ENCODE measurements around the gene PITRM1. TPM values are rescaled to one million over a fixed set of nuclear protein-coding genes. Genes with fewer than 3 reads are reported as not detected.

Gene PITRM1
- total RNA-seq, 2 donors from 2014 or later: 47.7 to 103 TPM

GRCh38 chr10:3094609-3095036 lies 78.0 kb downstream of the PITRM1 start:
- intact Hi-C loops (cut with DNase I): loop anchor here (2.0 kb wide), 1 partner anchor 50 kb away; no protein-coding TSS in a partner anchor
- WGBS: 77% methylated on average over 5 of the region's 5 CpGs
- TF ChIP-seq POLR2A (IDR thresholded peaks at IDR 0.05): no peak
- Histone ChIP-seq H3K4me1 (replicated peaks) (no peaks in the 10 kb centered on the region), H3K27ac (peak overlapping the region in 1 of 2 donors; percentile 55), H3K9me3 (no peaks in the 10 kb centered on the region), H3K36me3 (no peaks in the 10 kb centered on the region), H3K27me3 (replicated peaks; ENCODE audit: insufficient read depth) (no peaks in the 10 kb centered on the region), H3K4me3 (no peak overlapping the region)
- DNase-seq (ENCODE audit: low spot score): no peak

GRCh38 chr10:3093996-3094395 lies 78.6 kb downstream of the PITRM1 start:
- DNase-seq (ENCODE audit: low spot score): no peak
- intact Hi-C loops (cut with DNase I): loop anchor here (2.0 kb wide), 1 partner anchor 49 kb away; no protein-coding TSS in a partner anchor
- 97% methylated on average over 5 of the region's 5 CpGs for WGBS
- Histone ChIP-seq H3K9me3 (no peaks in the 10 kb centered on the region), H3K36me3 (no peaks in the 10 kb centered on the region), H3K27me3 (replicated peaks; ENCODE audit: insufficient read depth) (no peaks in the 10 kb centered on the region), H3K4me1 (replicated peaks) (no peaks in the 10 kb centered on the region), H3K27ac (no peak overlapping the region), H3K4me3 (no peak overlapping the region)
- TF ChIP-seq CTCF (IDR thresholded peaks at IDR 0.05): no peak
- TF ChIP-seq POLR2AphosphoS5 (IDR thresholded peaks at IDR 0.05): no peak
- TF ChIP-seq POLR2A (IDR thresholded peaks at IDR 0.05): no peak

GRCh38 chr10:3091921-3092320 lies 80.7 kb downstream of the PITRM1 start:
- Histone ChIP-seq H3K4me1 (replicated peaks) (no peaks in the 10 kb centered on the region), H3K9me3 (no peaks in the 10 kb centered on the region), H3K4me3 (no peak overlapping the region), H3K36me3 (no peaks in the 10 kb centered on the region), H3K27ac (no peak overlapping the region), H3K27me3 (replicated peaks; ENCODE audit: insufficient read depth) (no peaks in the 10 kb centered on the region)
- intact Hi-C loops (cut with DNase I): no loop called here
- no peak for DNase-seq (ENCODE audit: low spot score)
- WGBS: 91% methylated on average over 5 of the region's 5 CpGs
- TF ChIP-seq POLR2A (IDR thresholded peaks at IDR 0.05) (no peak), POLR2AphosphoS5 (IDR thresholded peaks at IDR 0.05) (no peak), CTCF (IDR thresholded peaks at IDR 0.05) (no peak)

- 53% methylated on average over 17 of the region's 17 CpGs for WGBS
- H3K4me3 ChIP-seq: no peak overlapping the region
- DNase-seq (ENCODE audit: low spot score): peak; percentile 72
- H3K36me3 ChIP-seq: no peaks in the 10 kb centered on the region
- intact Hi-C loops (cut with DNase I): no loop called here
- no peaks in the 10 kb centered on the region for H3K9me3 ChIP-seq
- H3K27ac ChIP-seq: peak overlapping the region in 1 of 2 donors; percentile 45
- peak; percentile 67 for TF ChIP-seq POLR2AphosphoS5 (IDR thresholded peaks at IDR 0.05)
- no peak for TF ChIP-seq POLR2A (IDR thresholded peaks at IDR 0.05)
- TF ChIP-seq CTCF (IDR thresholded peaks at IDR 0.05): no peak
- no peaks in the 10 kb centered on the region for H3K4me1 ChIP-seq (replicated peaks)
- no peaks in the 10 kb centered on the region for H3K27me3 ChIP-seq (replicated peaks; ENCODE audit: insufficient read depth)
Measured at GRCh38 chr10:3090914-3091787, 81.4 kb downstream of the PITRM1 start.

GRCh38 chr10:3090388-3090787 lies 82.2 kb downstream of the PITRM1 start:
- no peaks in the 10 kb centered on the region for H3K36me3 ChIP-seq

More at GRCh38 chr10:3090388-3090787, 82.2 kb downstream of the PITRM1 start:
- Histone ChIP-seq H3K9me3 (no peaks in the 10 kb centered on the region), H3K27ac (peak overlapping the region in 1 of 2 donors; percentile 45), H3K27me3 (replicated peaks; ENCODE audit: insufficient read depth) (no peaks in the 10 kb centered on the region), H3K4me1 (replicated peaks) (no peaks in the 10 kb centered on the region), H3K4me3 (no peak overlapping the region)
- intact Hi-C loops (cut with DNase I): no loop called here
- WGBS: 66% methylated on average over 12 of the region's 12 CpGs
- no peak for DNase-seq (ENCODE audit: low spot score)
- TF ChIP-seq CTCF (IDR thresholded peaks at IDR 0.05): no peak
- no peak for TF ChIP-seq POLR2A (IDR thresholded peaks at IDR 0.05)
- TF ChIP-seq POLR2AphosphoS5 (IDR thresholded peaks at IDR 0.05): no peak

Other genes with a start within 250 kb of the PITRM1 start
- gene PFKP, start 105.2 kb downstream of the PITRM1 start, total RNA-seq: 10 to 100 TPM; 35.1 to 86.9 TPM